ENCODE data around the gene LINGO3. TPM values are rescaled to one million over a fixed set of nuclear protein-coding genes. Genes with fewer than 3 reads are reported as not detected.

LINGO3 gene
- total RNA-seq, 1 donor from 2014 or later: not detected

- H3K9me3 ChIP-seq: no peaks in the 10 kb centered on the region
- H3K36me3 ChIP-seq: peaks cover 27% of the 10 kb centered on the region
- no peaks in the 10 kb centered on the region for H3K27me3 ChIP-seq (ENCODE audit: low read depth)
- peak overlapping the region; percentile 84 for H3K27ac ChIP-seq
- H3K4me3 ChIP-seq: peak overlapping the region; percentile 93
- ATAC-seq (peak; percentile 56 to 71), DNase-seq (no peak)
- TF ChIP-seq CTCF (IDR thresholded peaks at IDR 0.05): no peak
- H3K4me1 ChIP-seq: peaks cover 45% of the 10 kb centered on the region
- intact Hi-C loops (cut with DNase I): no loop called here
Observed at GRCh38 chr19:2327773-2328400, 19.9 kb upstream of the LINGO3 start.

GRCh38 chr19:2326699-2327360, 18.9 kb upstream of the LINGO3 start:
- Histone ChIP-seq H3K9me3 (no peaks in the 10 kb centered on the region), H3K4me1 (peaks cover 36% of the 10 kb centered on the region), H3K27me3 (ENCODE audit: low read depth) (no peaks in the 10 kb centered on the region), H3K36me3 (peaks cover 38% of the 10 kb centered on the region), H3K27ac (no peak overlapping the region), H3K4me3 (no peak overlapping the region)
- intact Hi-C loops (cut with DNase I): no loop called here
- ATAC-seq (no peak), DNase-seq (no peak)
- no peak for TF ChIP-seq CTCF (IDR thresholded peaks at IDR 0.05)

- no peak for TF ChIP-seq CTCF (IDR thresholded peaks at IDR 0.05)
- Histone ChIP-seq H3K9me3 (no peaks in the 10 kb centered on the region), H3K4me3 (no peak overlapping the region), H3K27me3 (ENCODE audit: low read depth) (no peaks in the 10 kb centered on the region), H3K4me1 (peaks cover 30% of the 10 kb centered on the region), H3K36me3 (peaks cover 45% of the 10 kb centered on the region), H3K27ac (no peak overlapping the region)
- intact Hi-C loops (cut with DNase I): no loop called here
- no peak for DNase-seq
- ATAC-seq: no peak
Observed at GRCh38 chr19:2325281-2326046, 17.5 kb upstream of the LINGO3 start.

- H3K27me3 ChIP-seq (ENCODE audit: low read depth): no peaks in the 10 kb centered on the region
- H3K4me3 ChIP-seq: no peak overlapping the region
- intact Hi-C loops (cut with DNase I): no loop called here
- no peak overlapping the region for H3K27ac ChIP-seq
- ATAC-seq (no peak), DNase-seq (no peak)
- TF ChIP-seq CTCF (IDR thresholded peaks at IDR 0.05): no peak
- H3K9me3 ChIP-seq: no peaks in the 10 kb centered on the region
- peaks cover 22% of the 10 kb centered on the region for H3K4me1 ChIP-seq
- H3K36me3 ChIP-seq: peaks cover 45% of the 10 kb centered on the region
Observed at GRCh38 chr19:2324220-2324948, 16.4 kb upstream of the LINGO3 start.

- H3K4me3 ChIP-seq: no peak overlapping the region
- ATAC-seq (no peak), DNase-seq (no peak)
- H3K4me1 ChIP-seq: peaks cover 18% of the 10 kb centered on the region
- no peaks in the 10 kb centered on the region for H3K9me3 ChIP-seq
- no peak overlapping the region for H3K27ac ChIP-seq
- H3K36me3 ChIP-seq: peaks cover 45% of the 10 kb centered on the region
- TF ChIP-seq CTCF (IDR thresholded peaks at IDR 0.05): no peak
- no peaks in the 10 kb centered on the region for H3K27me3 ChIP-seq (ENCODE audit: low read depth)
- intact Hi-C loops (cut with DNase I): no loop called here
Observed at GRCh38 chr19:2323707-2324106, 15.8 kb upstream of the LINGO3 start.

Data from lower lobe of right lung (tissue), 2 donors.